ENCODE data around the gene HSPA4L.

GRCh38 chr4:127799711-127800110 lies 17.6 kb downstream of the HSPA4L start:
- TF ChIP-seq CTCF (IDR thresholded peaks at IDR 0.05; ENCODE audit: low read depth, low read length) (no peak), EZH2phosphoT487 (IDR thresholded peaks at IDR 0.05; ENCODE audit: low read depth) (no peak)

Measured in OCI-LY3 (cell line).